Endothelial cell of hepatic sinusoid (primary cell): ENCODE measurements around the gene TUBA3E.
"Not testable (repeated sequence)": the region's sequence is repeated elsewhere in the genome, so short reads cannot be mapped to it uniquely, and the experiment has no call there.

Experiments used
- in situ Hi-C: cut with HindIII; loops from 2 replicates; pipeline ENCODE4 v1.10.0; 2017; ENCODE audit warnings: low sequenced_read_pairs

The TUBA3E gene

DNA sequence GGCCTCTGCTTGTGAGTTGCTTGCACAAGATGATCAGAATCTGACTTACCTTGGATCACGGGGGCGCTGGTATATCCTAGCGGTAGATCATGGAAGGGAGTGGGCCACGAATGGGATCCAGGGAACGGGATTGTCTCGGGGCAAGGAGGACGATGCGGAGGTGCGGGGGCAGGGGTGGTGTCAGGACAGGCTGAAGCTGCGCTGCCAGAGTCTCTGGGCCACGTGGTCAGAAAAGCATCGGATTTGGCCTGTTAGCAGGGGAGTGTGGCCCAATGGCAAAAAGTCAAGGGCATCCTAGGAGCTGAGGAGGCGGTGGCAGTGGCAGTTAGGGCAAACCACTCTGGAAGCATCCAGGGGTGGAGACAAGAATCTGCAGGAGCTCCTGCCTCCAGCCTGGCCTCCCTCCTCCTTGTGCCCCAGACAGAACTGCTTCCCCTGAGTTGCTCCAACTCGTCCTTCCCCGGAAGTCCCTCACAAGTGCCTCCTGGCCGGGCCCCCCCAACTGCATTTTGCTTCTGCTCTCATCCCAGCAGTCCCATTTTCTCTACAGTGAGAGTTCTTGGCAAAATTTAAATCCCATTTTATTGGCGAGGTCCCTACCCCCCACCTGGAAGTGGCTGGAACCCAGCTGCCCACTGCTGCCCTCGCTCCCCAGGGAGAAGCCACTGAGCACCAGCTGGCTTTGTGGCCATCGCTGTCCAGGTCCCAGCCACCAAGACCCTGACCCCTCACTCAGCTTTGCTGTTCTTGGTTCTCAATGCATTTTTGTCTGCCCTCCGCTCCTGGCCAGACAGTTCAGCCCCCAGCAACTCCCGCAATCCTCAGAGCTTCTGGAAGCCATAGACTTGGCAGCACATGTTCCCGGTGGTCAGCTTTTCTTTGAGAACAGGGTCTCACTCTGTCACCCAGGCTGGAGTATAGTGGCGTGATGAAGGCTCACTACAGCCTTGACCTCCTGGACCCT is 47.8 kb downstream of the TUBA3E start:
- in situ Hi-C loops: no loop called here

DNA sequence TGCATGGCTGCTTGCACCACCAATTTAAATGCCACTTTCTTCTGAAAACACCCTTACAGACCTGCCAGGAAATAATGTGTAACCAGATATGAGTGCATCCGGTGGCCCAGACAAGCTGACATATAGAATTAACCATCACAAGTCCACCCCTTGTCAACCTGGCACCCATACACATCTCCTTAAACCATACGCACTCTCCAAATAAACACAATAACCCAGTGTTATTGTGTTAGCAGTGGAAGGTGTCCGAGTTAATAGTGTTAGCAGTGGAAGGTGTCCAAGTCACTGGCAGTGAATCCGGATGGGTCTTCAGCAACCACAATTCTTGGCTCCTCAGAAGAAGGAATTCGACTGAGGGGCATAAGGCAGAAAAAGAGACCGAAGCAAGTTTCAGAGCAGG is 49.7 kb downstream of the TUBA3E start:
- in situ Hi-C loops: not testable (repeated sequence)

DNA sequence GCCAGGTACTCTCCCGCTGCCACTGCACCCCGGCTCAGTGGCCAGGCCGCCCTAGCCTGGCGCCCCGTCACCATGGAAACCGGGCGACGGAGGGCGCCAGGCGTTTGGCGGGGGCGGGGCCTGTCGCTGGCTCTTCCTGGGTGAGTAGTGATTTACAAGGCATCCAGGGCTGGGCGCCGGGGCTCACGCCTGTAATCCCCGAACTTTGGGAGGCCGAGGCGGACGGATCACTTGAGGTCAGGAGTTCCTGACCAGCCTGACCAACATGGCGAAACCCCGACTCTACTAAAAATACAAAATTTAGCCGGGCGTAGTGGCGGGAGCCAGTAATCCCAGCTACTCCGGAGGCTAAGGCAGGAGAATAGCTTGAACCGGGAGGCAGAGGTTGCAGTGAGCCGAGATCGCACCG is 53.2 kb downstream of the TUBA3E start, which contains the start of gene CCDC74B:
CCDC74B (minus strand) TSS at position 107 of the 409 bp plus-strand sequence. CDS start 116 bp downstream, outside the sequence.
- in situ Hi-C loops: not testable (repeated sequence)

DNA sequence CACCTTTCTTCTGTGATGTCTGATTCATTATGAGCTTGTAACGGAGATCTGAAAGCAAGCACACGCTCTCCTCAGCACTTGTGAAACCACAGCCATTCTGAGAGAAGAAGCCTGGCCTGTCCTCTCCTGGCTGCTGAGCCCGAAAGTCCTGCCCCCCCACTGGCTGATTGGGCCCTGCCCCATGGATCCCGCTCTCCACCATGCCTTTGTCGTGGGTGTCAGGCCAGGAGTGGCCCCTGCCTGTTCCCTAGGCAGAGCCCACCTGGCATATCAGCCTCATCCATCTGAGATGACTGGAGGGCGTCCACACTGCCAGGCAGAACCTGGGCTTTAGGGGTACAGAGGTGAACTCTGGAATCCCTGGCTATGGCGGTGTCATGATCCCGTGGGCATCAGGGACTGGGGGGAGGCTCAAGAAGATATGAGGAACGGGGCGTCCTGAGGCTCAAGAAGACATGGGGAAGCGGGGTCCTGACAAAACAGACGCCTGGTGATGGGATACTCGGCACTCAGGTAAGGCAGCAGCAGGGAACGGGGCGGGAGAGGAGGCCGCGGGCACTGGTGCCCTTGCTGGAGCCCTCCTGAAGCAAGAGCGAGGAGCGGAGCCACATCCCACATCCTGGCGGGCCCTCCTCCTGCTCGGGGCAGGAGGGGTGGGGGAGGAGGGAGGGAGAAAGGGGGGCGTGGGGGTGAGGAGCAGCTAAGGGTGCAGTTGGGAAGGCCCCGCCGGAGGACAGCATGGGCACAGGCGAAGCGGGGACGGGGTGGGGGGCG is 54.8 kb downstream of the TUBA3E start:
- in situ Hi-C loops: not testable (repeated sequence)

DNA sequence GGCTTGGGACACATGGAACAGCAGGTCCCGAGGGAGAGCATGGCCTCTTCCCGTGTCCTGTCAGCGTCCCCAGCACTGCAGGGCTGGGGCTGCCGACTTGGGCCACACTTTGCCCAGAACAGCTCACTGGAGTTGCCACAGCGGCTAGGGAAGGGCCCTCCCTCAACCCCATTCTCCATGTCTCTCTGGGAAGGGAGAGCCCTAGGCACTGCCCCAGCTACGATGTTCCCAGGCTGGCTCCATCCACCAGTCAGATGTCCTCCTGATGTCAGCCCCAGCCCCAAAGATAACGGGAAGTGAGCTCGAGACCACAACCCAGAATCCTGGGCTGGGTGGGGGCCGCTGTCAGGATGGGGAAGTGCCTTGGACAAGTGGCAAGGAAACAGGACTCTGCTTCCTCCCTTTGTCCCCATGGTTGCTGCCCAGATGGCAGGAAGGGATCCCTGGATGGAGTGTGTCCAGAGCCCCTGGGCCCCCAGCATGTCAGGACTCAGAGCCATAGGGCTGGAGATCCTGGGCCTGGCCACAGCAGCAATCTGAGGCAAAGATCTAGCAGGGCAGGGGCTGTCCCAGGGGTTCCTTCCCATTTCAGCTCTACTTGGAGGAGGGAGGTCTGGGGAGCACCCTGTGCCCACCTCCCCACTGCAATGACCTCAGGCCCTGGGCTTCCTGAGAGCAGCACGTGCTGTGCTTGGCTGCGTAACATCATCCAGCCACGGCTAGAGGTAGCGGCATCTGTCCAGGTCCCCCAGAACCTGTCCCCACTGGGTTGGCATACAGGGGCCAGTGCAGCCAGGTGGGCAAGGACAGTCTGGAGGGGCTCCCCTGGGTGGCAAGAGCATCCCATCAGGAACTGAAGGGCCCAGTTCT is 55.6 kb downstream of the TUBA3E start:
- in situ Hi-C loops: not testable (repeated sequence)
